ENCODE measurements around the gene COBLL1. TPM values are rescaled to one million over a fixed set of nuclear protein-coding genes. Genes with fewer than 3 reads are reported as not detected.

The COBLL1 gene
- total RNA-seq, 2 experiments from 2014 or later, result not detected

- CTCF ChIA-PET, result no interaction called here
- Mint-ChIP-seq H3K4me3 (no peak overlapping the region), H3K4me1 (no peaks in the 10 kb centered on the region), H3K27ac (no peak overlapping the region), H3K27me3 (no peaks in the 10 kb centered on the region), H3K36me3 (no peaks in the 10 kb centered on the region), H3K9me3 (ENCODE audit: low read depth) (no peaks in the 10 kb centered on the region)
- DNase-seq, result no peak
- ATAC-seq, result no peak
Observed at GRCh38 chr2:164760179-164760578, 81.4 kb downstream of the COBLL1 start.

GRCh38 chr2:164757934-164758695 is 83.5 kb downstream of the COBLL1 start:
- no peaks in the 10 kb centered on the region for H3K9me3 Mint-ChIP-seq (ENCODE audit: low read depth)
- H3K4me3 Mint-ChIP-seq, result no peak overlapping the region
- no peak for ATAC-seq
- no peak overlapping the region for H3K27ac Mint-ChIP-seq
- CTCF ChIA-PET, result no interaction called here
- no peaks in the 10 kb centered on the region for H3K4me1 Mint-ChIP-seq
- no peaks in the 10 kb centered on the region for H3K36me3 Mint-ChIP-seq
- DNase-seq, result no peak
- no peaks in the 10 kb centered on the region for H3K27me3 Mint-ChIP-seq

GRCh38 chr2:164756773-164757172 is 84.8 kb downstream of the COBLL1 start:
- no peak overlapping the region for H3K4me3 Mint-ChIP-seq
- H3K36me3 Mint-ChIP-seq, result no peaks in the 10 kb centered on the region
- CTCF ChIA-PET, result no interaction called here
- no peak overlapping the region for H3K27ac Mint-ChIP-seq
- no peaks in the 10 kb centered on the region for H3K9me3 Mint-ChIP-seq (ENCODE audit: low read depth)
- H3K27me3 Mint-ChIP-seq, result no peaks in the 10 kb centered on the region
- DNase-seq (no peak), ATAC-seq (no peak)
- no peaks in the 10 kb centered on the region for H3K4me1 Mint-ChIP-seq

GRCh38 chr2:164755952-164756351 is 85.7 kb downstream of the COBLL1 start:
- ATAC-seq, result no peak
- CTCF ChIA-PET, result no interaction called here
- Mint-ChIP-seq H3K27me3 (no peaks in the 10 kb centered on the region), H3K4me3 (no peak overlapping the region), H3K9me3 (ENCODE audit: low read depth) (no peaks in the 10 kb centered on the region), H3K27ac (no peak overlapping the region), H3K36me3 (no peaks in the 10 kb centered on the region), H3K4me1 (no peaks in the 10 kb centered on the region)
- DNase-seq, result no peak

GRCh38 chr2:164754157-164755093 is 87.2 kb downstream of the COBLL1 start:
- H3K4me3 Mint-ChIP-seq, result no peak overlapping the region

GRCh38 chr2:164752956-164753355 is 88.7 kb downstream of the COBLL1 start:
- H3K4me3 Mint-ChIP-seq, result no peak overlapping the region
- H3K27me3 Mint-ChIP-seq, result no peaks in the 10 kb centered on the region
- DNase-seq (no peak), ATAC-seq (no peak)
- no peaks in the 10 kb centered on the region for H3K9me3 Mint-ChIP-seq (ENCODE audit: low read depth)
- H3K4me1 Mint-ChIP-seq, result no peaks in the 10 kb centered on the region
- CTCF ChIA-PET, result no interaction called here
- no peaks in the 10 kb centered on the region for H3K36me3 Mint-ChIP-seq
- no peak overlapping the region for H3K27ac Mint-ChIP-seq

More at GRCh38 chr2:164754157-164755093, 87.2 kb downstream of the COBLL1 start:
- ATAC-seq (no peak), DNase-seq (no peak)
- Mint-ChIP-seq H3K36me3 (no peaks in the 10 kb centered on the region), H3K4me1 (no peaks in the 10 kb centered on the region), H3K9me3 (ENCODE audit: low read depth) (no peaks in the 10 kb centered on the region), H3K27ac (no peak overlapping the region), H3K27me3 (no peaks in the 10 kb centered on the region)
- CTCF ChIA-PET, result interaction anchor here (0.7 kb wide), 1 partner anchor 261 kb away, joined by 3 read pairs; no protein-coding TSS in a partner anchor

- no peaks in the 10 kb centered on the region for H3K9me3 Mint-ChIP-seq (ENCODE audit: low read depth)
- H3K36me3 Mint-ChIP-seq, result no peaks in the 10 kb centered on the region
- H3K4me1 Mint-ChIP-seq, result no peaks in the 10 kb centered on the region
- DNase-seq (no peak), ATAC-seq (no peak)
- H3K4me3 Mint-ChIP-seq, result no peak overlapping the region
- H3K27ac Mint-ChIP-seq, result no peak overlapping the region
- no peaks in the 10 kb centered on the region for H3K27me3 Mint-ChIP-seq
- CTCF ChIA-PET, result no interaction called here
Observed at GRCh38 chr2:164747783-164748433, 93.7 kb downstream of the COBLL1 start.

GRCh38 chr2:164747140-164747539 is 94.5 kb downstream of the COBLL1 start:
- no peaks in the 10 kb centered on the region for H3K27me3 Mint-ChIP-seq
- CTCF ChIA-PET, result no interaction called here
- DNase-seq, result no peak
- H3K9me3 Mint-ChIP-seq (ENCODE audit: low read depth), result no peaks in the 10 kb centered on the region
- H3K4me3 Mint-ChIP-seq, result no peak overlapping the region
- no peak for ATAC-seq
- H3K4me1 Mint-ChIP-seq, result no peaks in the 10 kb centered on the region
- no peak overlapping the region for H3K27ac Mint-ChIP-seq
- no peaks in the 10 kb centered on the region for H3K36me3 Mint-ChIP-seq

GRCh38 chr2:164746713-164747112 is 94.9 kb downstream of the COBLL1 start:
- Mint-ChIP-seq H3K27me3 (no peaks in the 10 kb centered on the region), H3K27ac (no peak overlapping the region), H3K9me3 (ENCODE audit: low read depth) (no peaks in the 10 kb centered on the region), H3K36me3 (no peaks in the 10 kb centered on the region), H3K4me1 (no peaks in the 10 kb centered on the region), H3K4me3 (no peak overlapping the region)
- no peak for ATAC-seq
- CTCF ChIA-PET, result no interaction called here
- DNase-seq, result no peak

GRCh38 chr2:164745012-164745797 is 96.4 kb downstream of the COBLL1 start:
- Mint-ChIP-seq H3K4me1 (no peaks in the 10 kb centered on the region), H3K9me3 (ENCODE audit: low read depth) (no peaks in the 10 kb centered on the region), H3K36me3 (no peaks in the 10 kb centered on the region), H3K4me3 (no peak overlapping the region), H3K27ac (no peak overlapping the region), H3K27me3 (no peaks in the 10 kb centered on the region)
- no peak for DNase-seq
- ATAC-seq, result no peak
- CTCF ChIA-PET, result no interaction called here

GRCh38 chr2:164742738-164743317 is 98.8 kb downstream of the COBLL1 start:
- Mint-ChIP-seq H3K4me3 (no peak overlapping the region), H3K27me3 (no peaks in the 10 kb centered on the region), H3K4me1 (no peaks in the 10 kb centered on the region), H3K27ac (no peak overlapping the region), H3K9me3 (ENCODE audit: low read depth) (no peaks in the 10 kb centered on the region), H3K36me3 (no peaks in the 10 kb centered on the region)
- DNase-seq, result no peak
- CTCF ChIA-PET, result no interaction called here
- no peak for ATAC-seq

GRCh38 chr2:164739966-164740365 is 101.7 kb downstream of the COBLL1 start:
- CTCF ChIA-PET, result no interaction called here
- Mint-ChIP-seq H3K4me1 (no peaks in the 10 kb centered on the region), H3K27me3 (no peaks in the 10 kb centered on the region), H3K27ac (no peak overlapping the region), H3K9me3 (ENCODE audit: low read depth) (no peaks in the 10 kb centered on the region), H3K36me3 (no peaks in the 10 kb centered on the region), H3K4me3 (no peak overlapping the region)
- no peak for ATAC-seq
- no peak for DNase-seq
